Measurements from ENCODE around the gene RPS6KA5.

The RPS6KA5 gene

GRCh38 chr14:90820958-90821357, 239.5 kb downstream of the RPS6KA5 start:
- peak; percentile 33 for DNase-seq

- no peak for DNase-seq
Measured at GRCh38 chr14:90819734-90820393, 240.6 kb downstream of the RPS6KA5 start.

- no peak for DNase-seq
Measured at GRCh38 chr14:90818715-90819114, 241.7 kb downstream of the RPS6KA5 start.

- no peak for DNase-seq
Measured at GRCh38 chr14:90816681-90817436, 243.6 kb downstream of the RPS6KA5 start.

GRCh38 chr14:90815822-90816662, 244.4 kb downstream of the RPS6KA5 start, which contains the start of gene TTC7B:
TSS of gene TTC7B (minus strand) at chr14:90816430. CDS start at chr14:90816295, 135 bp downstream.
- DNase-seq, result peak; percentile 46

GRCh38 chr14:90815572-90815821, 244.9 kb downstream of the RPS6KA5 start:
- no peak for DNase-seq

GRCh38 chr14:90814806-90815571, 245.5 kb downstream of the RPS6KA5 start:
- no peak for DNase-seq

GRCh38 chr14:90813442-90813841, 247.0 kb downstream of the RPS6KA5 start:
- DNase-seq, result no peak

GRCh38 chr14:90812109-90812508, 248.3 kb downstream of the RPS6KA5 start:
- no peak for DNase-seq

GRCh38 chr14:90811641-90812040, 248.8 kb downstream of the RPS6KA5 start:
- no peak for DNase-seq

- DNase-seq, result no peak
Measured at GRCh38 chr14:90810806-90811205, 249.6 kb downstream of the RPS6KA5 start.

GRCh38 chr14:90809530-90810312, 250.7 kb downstream of the RPS6KA5 start:
- no peak for DNase-seq

GRCh38 chr14:90808759-90809529, 251.5 kb downstream of the RPS6KA5 start:
- no peak for DNase-seq

- no peak for DNase-seq
Measured at GRCh38 chr14:90807060-90807459, 253.4 kb downstream of the RPS6KA5 start.

GRCh38 chr14:90805662-90806540, 254.5 kb downstream of the RPS6KA5 start:
- DNase-seq, result no peak

- DNase-seq, result no peak
Measured at GRCh38 chr14:90805084-90805391, 255.4 kb downstream of the RPS6KA5 start.

GRCh38 chr14:90804292-90805083, 256.0 kb downstream of the RPS6KA5 start:
- no peak for DNase-seq

GRCh38 chr14:90803249-90803648, 257.2 kb downstream of the RPS6KA5 start:
- no peak for DNase-seq

GRCh38 chr14:90799420-90799819, 261.0 kb downstream of the RPS6KA5 start:
- no peak for DNase-seq

- DNase-seq, result no peak
Measured at GRCh38 chr14:90797919-90798318, 262.5 kb downstream of the RPS6KA5 start.

All from NCI-H146 (cell line).